ENCODE data around the gene GNPTAB.
"Not testable (repeated sequence)": the region's sequence is repeated elsewhere in the genome, so short reads cannot be mapped to it uniquely, and the experiment has no call there.

GNPTAB gene

DNA sequence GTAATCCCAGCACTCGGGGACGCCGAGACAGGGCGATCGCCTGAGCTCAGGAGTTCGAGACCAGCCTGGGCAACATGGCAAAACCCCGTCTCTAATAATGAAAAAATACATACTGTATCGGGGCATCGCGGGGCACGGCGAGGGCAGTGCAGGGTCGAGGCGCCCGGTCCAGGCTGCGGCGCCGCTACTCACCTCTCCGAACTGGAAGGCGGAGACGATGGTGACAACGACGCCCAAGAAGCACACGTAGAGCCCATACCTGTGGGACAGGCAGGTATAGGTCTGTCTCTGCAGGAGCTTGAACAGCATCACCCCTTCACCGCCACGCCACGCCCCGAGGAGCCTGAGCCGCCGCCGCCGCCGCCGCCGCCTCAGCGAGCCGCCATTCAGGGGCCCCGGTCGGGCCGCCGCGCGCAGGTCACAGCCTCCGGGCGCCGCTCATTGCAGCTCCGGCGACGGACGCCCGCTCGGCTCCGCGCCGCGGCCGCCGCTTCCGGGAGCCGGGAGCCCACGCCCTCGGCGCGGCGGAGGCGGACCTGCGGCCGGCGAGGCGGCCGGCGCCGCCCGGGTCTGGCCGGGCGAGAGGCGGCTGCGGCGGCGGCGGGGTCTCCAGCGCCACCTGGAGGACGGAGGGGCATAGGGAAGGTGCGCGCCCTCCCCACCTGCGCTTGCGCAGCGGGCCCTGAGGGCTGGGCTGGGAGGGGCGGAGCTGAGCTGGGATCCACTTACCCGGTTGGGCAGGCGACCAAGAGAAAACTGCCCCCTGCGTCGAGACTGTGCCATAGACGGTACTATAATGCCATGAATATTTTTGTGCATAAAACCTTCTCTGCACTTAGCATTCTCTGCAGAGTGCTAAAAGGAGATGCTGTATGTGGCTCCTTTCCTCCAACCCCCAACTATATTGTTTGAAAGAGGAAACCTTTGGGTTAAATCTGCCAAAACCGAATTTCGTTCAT is at the start of gene GNPTAB:
TSS of gene GNPTAB (minus strand) at position 593 of the 959 bp plus-strand sequence. CDS start at position 309, 284 bp downstream.
- peak; percentile 66 for DNase-seq

DNA sequence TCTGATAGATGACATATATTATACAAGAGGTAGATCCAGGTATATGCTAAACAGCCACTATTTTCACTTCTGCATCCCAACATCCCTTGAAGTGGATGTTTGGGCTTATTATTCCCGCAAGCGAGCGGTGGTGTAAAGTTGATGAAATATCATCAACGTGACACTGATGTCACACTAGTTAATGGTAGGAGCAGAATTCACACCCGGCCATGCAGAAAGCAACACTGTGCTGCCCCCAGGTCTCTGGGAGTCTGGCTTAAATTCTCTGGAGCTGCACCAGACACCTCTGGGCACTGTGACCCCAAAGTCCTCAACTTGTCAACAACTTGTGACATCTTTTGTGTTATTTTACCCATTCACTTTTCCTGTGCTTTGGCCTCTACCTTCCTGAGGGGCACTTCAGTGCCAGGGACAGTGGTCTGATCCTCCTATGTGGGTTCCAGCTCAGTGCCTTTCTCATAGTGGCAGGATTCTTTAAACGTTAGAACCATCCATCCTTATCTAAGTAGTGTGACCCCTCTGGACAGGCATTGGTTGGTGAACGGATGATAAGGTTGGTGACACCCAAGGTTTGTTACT is 47.6 kb upstream of the GNPTAB start:
- DNase-seq = no peak

DNA sequence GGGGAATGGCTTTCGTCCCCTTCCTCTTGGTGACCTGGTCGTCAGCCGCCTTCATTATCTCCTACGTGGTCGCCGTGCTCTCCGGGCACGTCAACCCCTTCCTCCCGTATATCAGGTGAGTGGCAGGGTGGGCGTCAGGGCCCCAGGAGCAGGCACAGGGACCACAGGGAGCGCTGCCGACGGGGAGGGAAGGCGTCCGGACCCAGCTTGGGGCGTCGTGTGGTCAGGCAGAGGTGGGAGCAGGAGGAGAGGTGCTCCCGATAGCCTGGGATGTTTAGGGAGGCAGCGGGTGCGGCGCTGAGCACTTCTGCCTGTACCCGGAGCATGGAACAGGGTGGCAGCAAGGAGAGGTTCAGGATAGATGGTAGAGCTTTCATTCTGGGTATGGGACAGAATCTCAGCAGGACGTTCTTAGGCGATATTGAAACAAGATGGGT is 47.1 kb upstream of the GNPTAB start:
- DNase-seq = no peak

DNA sequence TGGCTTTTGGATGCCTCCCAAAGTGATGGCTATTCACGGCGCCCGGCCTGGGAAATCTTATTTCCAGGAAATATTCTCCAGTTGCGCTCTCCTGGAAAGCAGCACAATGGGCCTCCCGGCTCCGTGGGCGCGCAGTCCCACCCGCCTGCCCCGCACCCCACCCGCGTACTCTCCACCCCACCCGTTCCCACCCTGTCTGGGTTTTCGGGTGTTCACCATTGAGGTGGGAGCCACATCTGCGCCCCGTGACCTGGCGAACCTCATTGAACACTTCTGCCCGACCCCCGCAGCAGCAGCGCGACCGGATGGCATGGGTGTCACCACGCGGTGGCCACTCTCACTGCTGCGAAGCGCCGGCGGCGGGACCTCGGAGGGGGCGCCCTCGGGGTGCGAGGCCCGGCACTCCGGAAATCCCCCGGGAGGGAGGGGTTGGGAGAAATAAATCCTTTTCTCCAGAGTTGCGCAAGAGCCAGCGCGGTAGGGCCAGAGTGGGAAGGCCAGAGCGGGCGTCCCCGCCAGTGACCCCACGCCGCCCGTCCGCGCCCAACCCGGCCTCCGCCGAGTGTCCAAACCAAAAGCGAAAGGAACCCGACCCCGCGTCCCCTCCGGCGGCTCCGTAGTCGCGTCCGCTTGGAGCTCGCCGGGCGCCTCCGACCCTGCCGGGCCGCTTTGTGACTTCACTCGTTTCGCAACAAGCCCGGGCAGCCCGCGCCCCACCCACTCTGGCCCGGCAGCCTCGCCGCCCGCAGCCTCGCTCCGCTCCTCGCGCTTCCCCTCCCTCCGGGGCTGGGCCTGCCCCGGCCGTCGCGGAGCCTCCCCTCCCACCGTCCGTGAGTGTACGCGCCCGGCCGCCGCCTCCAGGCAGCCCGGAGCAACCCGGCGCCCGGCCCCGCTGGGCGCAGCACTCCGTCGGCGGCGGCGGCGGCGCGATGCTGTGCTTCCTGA is 46.4 kb upstream of the GNPTAB start, which contains the start of gene DRAM1:
TSS of gene DRAM1 (plus strand) at position 720 of the 945 bp plus-strand sequence. CDS start at position 930, 210 bp downstream.
- DNase-seq = no peak

DNA sequence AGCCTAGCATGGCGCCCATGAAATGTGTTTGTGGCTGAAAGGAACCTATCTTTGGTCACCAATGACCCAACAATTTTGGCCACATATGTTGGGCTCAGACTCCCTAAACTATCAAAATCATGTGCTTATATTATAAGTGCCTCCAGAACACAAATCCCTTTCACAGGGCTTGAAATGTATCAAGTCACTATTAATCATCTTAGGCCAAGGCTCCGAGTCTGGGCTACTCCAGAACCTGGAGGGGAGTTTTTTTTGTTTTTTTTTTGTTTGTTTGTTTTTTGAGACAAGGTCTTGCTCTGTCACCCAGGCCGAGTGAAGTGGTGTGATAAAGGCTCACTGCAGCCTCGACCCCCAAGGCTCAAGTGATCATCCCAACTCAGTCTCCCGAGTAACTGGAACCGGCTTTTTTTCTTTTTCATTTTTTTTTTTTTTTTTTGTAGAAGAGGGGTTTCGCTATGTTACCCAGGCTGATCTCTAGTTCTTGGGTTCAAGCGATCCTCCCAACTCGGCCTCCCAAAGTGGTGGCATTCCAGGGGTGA is 45.6 kb upstream of the GNPTAB start:
- DNase-seq = no peak

DNA sequence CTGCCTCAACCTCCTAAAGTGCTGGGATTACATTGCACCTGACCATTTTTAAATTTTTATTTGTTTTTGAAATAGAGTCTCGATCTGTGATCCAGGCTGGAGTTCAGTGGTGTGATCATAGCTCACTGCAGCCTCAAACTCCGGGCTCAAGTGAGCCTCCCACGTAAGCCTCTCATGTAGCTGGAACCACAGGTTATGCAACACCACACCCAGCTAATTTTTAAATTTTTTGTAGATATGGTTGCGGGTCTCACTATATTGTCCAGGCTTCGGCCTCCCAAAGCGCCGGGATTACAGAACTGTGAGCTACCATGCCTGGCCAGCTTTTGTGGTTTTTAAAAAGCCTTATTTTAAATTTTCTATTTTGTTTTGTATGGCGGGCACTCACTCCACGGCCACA is 44.4 kb upstream of the GNPTAB start:
- DNase-seq = no peak

DNA sequence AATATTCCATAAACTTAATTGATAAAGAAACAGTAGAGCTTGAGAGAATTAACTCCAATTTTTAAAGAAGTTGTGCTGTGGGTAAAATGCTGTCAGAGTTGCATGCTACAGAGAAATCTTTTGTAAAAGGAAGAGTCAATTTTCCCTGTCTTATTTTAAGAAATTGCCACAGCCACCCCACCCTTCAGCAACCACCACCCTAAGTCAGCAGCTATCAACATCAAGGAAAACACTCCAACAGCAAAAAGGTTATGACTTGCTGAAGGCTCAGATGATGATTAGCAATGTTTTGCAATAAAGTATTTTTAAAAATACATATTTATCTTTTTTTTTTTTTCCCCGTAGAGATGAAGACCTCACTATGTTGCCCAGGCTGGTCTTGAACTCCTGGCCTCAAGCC is 40.2 kb upstream of the GNPTAB start:
- no peak for DNase-seq

DNA sequence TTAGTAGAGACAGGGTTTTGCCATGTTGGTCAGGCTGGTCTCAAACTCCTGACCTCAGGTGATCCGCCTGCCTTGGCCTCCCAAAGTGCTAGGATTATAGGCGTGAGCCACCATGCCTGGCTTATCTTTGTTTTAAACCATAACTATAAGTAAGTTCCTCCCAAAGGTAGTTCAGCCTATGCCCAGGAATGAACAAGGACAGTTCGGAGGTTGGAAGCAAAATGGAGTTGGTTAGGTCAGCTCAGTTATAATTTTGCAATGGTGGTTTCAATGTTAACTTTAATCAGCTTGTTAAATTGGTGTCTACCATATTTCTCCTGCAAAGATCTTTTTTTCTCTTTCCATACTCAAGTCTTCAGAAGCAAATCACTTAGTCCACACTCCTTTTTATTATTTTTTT is 36.9 kb upstream of the GNPTAB start:
- DNase-seq = not testable (repeated sequence)

DNA sequence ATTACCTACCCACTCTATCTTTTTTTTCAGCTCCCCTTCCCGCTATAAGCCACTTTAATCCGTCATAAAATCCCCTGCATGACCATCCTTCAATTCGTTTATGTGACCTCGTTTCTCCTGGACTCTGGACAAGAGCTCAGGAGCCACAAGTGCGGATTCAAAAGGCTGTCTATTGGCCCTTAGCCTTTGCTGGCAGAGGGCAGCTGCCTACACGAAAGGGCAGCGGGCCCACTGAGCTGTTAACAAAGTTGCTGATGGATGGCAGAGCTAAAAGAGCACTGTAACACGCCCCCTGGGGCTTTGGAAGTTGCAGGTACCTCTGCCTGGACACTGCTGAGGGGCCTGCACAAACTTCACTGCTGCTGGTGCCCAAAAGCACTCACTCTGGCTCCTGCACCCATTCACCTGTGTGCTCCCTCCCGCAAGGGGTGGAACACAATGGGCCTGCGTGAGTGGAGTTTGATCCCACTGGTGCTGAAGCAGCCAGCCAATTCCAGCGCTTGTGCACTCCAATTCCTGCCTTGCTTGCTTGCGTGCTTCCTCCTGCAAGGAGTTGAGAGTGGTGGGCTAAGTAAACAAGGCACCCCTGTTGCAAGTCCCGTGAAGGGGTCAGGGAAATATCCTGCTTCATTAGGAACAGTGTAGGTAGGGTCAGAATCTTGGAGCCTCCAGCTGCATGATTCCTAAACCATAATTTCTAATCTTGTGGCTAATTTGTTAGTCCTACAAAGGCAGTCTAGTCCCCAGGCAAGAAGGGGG is 36.0 kb upstream of the GNPTAB start:
- DNase-seq = no peak

DNA sequence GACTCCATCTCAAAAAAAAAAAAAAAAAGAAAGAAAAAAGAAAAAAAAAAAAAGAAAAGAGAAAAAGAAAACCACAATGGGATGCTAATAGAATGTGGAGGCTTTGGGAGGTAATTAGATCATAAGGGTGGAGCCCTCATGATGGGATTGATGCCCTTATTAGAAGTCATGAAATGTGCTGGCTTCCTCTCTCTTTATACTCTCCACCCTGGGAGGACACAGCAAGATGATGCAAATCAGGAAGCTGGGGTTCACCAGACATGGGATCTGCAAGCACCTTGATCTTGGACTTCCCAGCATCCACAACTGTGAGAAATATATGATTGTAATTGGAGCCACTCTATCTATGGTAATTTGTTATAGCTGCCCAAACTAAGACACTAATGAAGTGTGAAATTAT is 33.2 kb upstream of the GNPTAB start:
- DNase-seq = no peak

DNA sequence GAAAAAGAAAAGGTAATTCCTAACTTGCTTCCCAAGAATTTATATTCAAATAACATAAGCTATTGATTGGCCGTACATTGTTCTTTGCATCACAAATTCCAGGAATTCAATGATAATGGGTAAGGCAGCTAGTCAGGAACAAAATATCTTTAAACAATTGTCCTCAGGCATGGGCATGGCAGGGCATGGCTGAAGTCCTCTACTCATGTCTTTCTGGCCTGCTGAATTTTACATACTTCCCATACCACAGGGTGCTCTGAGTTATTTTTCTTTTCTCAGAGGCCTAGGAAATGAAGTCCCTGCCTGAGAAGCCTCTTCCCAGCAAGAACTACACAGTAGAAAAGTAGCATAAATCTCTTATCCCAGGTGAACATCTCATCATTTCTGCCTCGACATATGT is 31.5 kb upstream of the GNPTAB start:
- no peak for DNase-seq

DNA sequence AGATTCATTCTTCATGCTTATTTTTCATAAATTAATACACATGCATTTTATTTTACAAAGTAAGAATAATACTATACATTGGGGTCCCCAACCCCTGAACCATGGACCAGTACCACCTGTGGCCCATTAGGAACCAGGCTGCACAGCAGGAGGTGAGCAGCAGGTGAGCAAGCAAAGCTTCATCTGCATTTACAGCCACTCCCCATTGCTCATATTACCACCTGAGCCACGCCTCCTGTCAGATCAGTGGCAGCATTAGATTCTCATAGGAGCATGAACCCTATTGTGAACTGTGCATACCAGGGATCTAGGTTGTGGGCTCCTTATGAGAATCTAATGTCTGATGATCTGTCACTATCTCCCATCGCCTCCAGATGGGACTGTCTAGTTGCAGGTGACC is 30.9 kb upstream of the GNPTAB start:
- DNase-seq = not testable (repeated sequence)

DNA sequence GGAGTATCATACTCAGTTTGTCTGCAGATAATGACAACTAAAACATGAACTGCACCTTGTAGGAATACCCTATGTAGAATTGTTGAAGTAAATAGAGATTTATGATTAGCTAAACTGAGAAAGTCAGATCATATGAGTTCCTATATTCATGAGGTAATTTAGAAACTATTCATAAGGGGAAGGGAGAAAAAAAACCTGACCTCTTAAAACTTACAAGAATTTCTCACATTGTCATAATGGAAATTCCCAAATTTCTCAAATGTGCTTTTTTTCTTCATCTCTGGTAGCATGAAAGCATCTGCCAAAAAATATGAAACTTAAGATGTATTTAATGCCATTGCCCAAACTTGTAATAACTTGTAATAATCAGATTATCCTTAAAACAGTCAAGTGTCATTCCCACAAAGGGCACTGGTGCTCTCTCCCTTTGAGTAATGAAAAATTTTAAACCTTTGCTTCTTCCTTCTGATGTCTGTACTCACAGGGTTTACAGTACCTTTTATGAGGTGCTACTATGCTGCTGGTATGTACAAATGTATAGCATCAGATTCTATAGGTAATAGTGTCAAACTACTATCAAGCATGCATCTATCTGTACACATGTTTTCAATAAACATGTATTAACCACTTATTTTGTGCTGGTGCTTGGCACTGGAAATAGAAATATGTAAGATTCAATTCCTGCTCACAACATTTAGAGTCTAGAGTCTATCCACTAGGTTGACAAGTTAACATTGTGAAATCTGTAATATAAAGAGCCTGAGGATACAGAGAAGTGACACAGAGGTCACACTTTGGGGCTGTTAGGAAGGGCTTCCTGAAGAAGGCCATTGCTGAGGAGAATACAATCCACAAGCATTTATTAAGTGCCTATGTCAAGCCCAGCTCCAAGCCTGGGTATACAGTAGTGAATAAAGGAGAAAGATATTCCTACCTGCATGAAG is 29.2 kb upstream of the GNPTAB start:
- no peak for DNase-seq

DNA sequence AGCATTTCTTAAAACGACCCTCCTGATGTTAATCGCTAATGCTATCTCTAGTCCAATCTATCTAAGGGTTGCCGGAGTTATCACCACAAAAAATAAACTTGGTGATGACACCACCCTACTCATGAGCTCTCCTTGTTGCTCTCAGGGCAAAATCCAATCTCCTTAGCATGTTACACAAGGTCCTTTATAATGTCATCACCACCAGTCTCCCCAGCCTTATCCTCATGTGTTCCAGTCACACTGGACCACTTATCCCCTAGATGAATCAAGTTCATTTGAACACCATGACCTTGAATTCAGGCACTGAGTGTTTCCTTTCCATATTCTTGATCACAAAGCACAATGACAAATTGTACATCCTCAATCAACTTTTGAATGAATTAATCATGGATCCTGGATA is 27.6 kb upstream of the GNPTAB start:
- DNase-seq = no peak

DNA sequence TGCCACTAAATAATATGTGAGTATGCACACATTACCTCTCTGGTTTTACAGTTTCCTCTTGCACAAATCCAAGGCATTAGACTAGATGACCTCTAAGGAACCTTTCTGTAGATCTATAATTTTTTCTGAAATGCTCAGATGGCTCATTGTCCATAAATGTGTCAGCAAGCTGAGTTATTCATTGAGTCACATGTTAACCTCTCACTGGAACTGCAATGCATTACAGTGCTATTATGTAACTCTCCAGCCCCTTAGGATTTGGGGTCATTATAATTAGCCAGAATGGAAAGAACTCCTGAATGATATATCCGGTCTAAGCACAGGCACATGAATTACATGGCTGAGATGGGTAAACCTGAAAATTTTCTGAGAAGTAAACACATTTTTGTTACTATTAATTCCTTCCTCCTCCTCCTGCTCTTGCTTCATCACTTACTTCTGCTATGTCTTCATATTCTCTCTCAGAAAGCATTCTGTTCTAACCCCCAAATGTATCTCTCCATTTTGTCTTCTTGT is 26.3 kb upstream of the GNPTAB start:
- DNase-seq = no peak

DNA sequence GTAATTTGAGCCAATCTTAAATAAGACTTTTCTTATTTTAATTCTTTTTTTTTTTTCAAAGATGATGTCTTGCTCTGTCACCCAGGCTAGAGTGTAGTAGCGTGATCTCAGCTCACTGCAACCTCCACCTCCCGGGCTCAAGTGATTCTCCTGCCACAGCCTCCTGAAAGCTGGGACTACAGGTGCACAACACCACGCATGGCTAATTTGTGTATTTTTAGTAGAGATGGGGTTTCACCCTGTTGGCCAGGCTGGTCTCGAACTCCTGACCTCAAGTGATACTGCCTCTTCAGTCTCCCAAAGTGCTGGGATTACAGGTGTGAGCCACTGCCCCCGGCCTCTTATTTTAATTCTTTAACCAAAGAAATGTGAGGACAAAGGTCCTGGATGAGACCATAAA is 25.9 kb upstream of the GNPTAB start:
- not testable (repeated sequence) for DNase-seq

DNA sequence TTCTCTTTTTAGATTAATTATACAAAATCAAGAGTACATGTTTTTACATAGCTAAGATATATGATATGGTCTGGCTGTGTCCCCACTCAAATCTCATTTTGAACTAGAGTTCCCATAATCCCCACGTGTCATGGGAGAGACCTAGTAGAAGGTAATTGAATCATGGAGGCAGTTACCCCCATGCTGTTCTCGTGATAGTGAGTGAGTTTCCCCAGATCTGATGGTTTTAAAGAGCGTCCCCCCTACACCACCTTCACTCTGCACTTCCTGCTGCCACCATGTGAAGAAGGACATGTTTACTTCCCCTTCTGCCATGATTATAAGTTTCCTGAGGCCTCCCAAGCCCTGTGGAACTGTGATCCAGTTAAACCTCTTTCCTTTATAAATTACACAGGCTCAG is 25.2 kb upstream of the GNPTAB start:
- no peak for DNase-seq

DNA sequence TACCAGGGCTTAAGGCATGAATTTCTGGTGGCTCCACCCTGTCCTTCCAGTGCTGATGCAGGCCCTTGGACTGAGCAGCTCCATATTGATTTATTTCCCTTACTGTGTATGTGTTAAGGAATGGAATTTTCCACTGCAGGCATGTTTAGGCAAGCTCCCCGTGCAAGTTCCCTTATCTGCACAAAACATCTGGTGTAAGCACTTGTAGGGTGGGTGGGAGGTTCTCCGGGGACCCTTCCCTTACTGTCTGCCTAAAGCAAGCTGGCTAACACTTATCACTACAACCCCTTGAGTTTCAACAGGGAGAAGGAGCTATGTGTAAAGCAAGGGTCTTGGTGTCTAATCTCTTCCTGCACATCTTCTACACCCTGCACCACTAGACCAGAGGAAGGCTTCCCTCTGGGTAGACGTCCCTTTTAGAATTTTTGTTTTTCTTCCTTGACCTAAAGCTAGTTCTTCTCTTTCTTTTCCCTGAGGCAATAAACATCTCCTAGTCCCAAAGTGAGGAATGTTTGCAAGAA is 24.7 kb upstream of the GNPTAB start:
- DNase-seq = no peak

DNA sequence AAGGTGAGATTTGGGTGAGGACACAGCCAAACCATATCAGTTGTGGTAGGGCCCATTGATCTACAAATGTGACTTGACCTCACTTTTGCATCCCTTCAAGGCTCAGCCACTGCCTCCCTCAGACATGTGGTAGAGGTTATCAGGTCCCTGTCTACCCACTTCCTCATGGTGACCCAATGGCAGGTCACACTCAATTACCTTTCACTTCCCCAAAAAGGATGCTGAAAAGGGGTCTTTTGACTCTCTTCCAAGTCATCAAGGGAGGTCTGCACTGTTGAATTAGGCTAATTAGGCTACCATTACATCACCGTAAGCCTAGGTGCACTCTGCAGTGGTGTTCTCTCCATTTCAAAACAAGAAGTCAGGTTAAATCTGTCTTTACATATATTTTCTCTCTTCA is 24.0 kb upstream of the GNPTAB start:
- DNase-seq = no peak

DNA sequence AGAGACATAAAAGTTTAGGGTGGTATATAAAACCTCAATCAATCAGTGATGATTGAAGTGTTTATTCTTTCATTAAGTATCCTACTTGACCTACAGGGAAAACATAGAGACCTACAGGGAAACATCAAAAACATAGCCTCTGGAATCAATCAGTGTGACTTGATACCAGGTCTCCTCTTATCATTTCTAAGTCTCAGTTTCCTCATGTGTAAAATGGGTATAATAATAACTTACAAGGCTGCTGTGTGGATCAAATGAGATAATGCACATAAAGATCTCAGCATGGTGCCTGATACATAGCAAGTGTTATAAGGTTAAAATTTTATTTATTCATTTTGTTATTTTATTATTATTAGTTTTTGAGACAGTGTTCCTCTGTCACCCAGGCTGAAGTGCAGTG is 22.2 kb upstream of the GNPTAB start:
- no peak for DNase-seq

Data from NCI-H1092 treated with DMSO at 0.1 percent for 48 hours (cell line).